VCaP (cell line): ENCODE measurements around the gene IRAK3.
A peak's percentile ranks its signal among the peaks of the same experiment; 100 is the strongest.

Experiments
- H3K27ac ChIP-seq: fragments of 450-650 bp; 2 replicates; pipeline ENCODE4 v1.5.1; 2017
- TF ChIP-seq, protein P1 (sequence below): fragments of 450-650 bp; conservative IDR thresholded peaks from 2 replicates; pipeline ENCODE4 v1.5.1; 2017; ENCODE audit warnings: mild to moderate bottlenecking, moderate library complexity

IRAK3 gene

DNA sequence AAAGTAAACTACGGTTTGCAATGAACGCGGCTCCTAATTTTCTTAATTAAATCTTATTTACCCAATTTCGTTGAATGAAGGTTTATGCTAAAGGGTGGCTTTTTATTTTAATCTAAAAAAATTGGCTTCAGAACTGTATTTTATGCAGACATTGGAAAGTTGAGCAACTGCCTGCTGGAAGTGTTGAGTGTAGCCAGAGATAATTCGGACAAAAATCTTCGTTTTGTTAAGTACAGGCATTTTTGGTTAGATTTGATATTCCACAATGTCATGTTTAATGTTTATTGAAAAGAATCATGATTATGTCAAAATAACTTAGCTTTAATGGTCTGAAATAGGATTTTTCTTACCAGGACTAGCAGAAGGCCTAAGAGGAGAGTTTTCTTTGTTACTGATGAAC, 875 bp downstream of the IRAK3 start:
- no peak overlapping the region for H3K27ac ChIP-seq
- TF ChIP-seq, protein P1, sequence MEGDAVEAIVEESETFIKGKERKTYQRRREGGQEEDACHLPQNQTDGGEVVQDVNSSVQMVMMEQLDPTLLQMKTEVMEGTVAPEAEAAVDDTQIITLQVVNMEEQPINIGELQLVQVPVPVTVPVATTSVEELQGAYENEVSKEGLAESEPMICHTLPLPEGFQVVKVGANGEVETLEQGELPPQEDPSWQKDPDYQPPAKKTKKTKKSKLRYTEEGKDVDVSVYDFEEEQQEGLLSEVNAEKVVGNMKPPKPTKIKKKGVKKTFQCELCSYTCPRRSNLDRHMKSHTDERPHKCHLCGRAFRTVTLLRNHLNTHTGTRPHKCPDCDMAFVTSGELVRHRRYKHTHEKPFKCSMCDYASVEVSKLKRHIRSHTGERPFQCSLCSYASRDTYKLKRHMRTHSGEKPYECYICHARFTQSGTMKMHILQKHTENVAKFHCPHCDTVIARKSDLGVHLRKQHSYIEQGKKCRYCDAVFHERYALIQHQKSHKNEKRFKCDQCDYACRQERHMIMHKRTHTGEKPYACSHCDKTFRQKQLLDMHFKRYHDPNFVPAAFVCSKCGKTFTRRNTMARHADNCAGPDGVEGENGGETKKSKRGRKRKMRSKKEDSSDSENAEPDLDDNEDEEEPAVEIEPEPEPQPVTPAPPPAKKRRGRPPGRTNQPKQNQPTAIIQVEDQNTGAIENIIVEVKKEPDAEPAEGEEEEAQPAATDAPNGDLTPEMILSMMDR, result no peak

- no peak overlapping the region for H3K27ac ChIP-seq
- TF ChIP-seq, protein P1, result no peak
Observed at GRCh38 chr12:66190519-66191370, 1.7 kb downstream of the IRAK3 start.

DNA sequence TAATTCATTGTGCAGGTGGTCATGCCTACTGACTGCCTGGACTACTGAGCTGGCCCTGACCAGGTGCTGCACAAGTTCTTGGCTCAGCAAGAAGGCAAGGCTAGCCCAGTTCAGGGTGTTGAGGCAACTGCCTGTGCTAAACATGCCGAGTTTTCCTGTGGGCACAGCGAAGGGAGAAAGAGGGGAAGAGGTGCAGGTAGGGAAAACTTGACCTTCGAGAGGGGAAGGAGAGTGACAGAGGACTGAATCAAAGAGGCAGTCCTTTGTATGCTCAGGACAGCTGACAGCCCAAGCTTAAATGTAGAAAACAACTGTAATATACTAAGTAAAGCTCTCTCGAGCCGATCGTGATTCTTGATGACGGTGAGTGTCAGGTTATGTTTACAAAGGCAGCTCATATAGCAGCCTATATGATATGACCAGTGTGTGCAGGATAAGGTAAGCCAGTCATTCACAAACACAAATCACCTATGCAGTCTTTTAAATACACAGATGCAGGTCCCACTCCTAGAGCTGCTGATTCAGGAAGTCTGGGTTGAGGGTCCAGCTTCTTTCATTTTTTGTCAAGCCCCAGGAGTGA, 2.6 kb downstream of the IRAK3 start:
- TF ChIP-seq, protein P1, result no peak
- H3K27ac ChIP-seq, result no peak overlapping the region

- no peak overlapping the region for H3K27ac ChIP-seq
- TF ChIP-seq, protein P1, result no peak
Observed at GRCh38 chr12:66194122-66194521, 5.1 kb downstream of the IRAK3 start.

GRCh38 chr12:66195242-66195641, 6.2 kb downstream of the IRAK3 start:
- TF ChIP-seq, protein P1, result no peak
- peak overlapping the region; percentile 26 for H3K27ac ChIP-seq

DNA sequence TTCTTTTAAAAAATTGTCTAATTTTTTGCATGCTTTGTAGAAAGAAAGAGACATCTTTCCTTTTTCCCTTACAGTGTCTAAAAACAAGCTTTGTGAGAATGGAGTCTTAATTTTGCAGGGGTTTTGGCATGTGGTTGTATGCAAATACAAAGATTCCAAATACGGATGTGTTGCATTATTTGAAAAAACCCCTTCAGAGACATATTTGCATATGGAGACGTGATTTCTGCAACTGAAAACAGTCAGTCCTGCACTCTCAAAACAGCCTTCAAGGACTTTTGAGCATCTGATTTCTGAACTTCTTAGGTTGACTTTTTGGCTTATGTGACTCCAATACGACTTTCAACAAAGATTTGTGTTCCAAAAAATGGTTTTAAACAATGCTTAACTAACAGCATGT, 7.8 kb downstream of the IRAK3 start:
- TF ChIP-seq, protein P1, result no peak
- no peak overlapping the region; the same call in 1 of the 2 replicates for H3K27ac ChIP-seq

- H3K27ac ChIP-seq, result no peak overlapping the region
Observed at GRCh38 chr12:66197495-66197921, 8.5 kb downstream of the IRAK3 start.

More at GRCh38 chr12:66197495-66197921, 8.5 kb downstream of the IRAK3 start:
- TF ChIP-seq, protein P1, result no peak
